C4-2B (cell line): ENCODE results near the gene TMEM88.

Experiments used
- CTCF ChIP-seq: fragments of 450-650 bp; conservative IDR thresholded peaks from 2 replicates; pipeline ENCODE4 v1.5.1; 2017; ENCODE audit warnings: mild to moderate bottlenecking
- ZFX ChIP-seq: fragments of 450-650 bp; IDR thresholded peaks from 2 replicates; pipeline ENCODE4 v1.6.1; 2017

- TF ChIP-seq CTCF (no peak), ZFX (no peak)
Observed at GRCh38 chr17:7849751-7850504, 4.9 kb upstream of the TMEM88 start.
